Esophagus muscularis mucosa (tissue), 4 donors: ENCODE measurements around the gene FANCC.

Source experiments
- CTCF ChIP-seq, 3 experiments: fragments of 200-600 bp in 2 of 3; fragments of 450-650 bp in 1 of 3; sonication (generic) in 2 of 3; IDR thresholded peaks; one replicate each; pipeline ENCODE4 v1.5.1; 2017 to 2019; ENCODE audit warnings: antibody characterized with exemption in 3 of 3, mild to moderate bottlenecking in 2 of 3, moderate library complexity in 1 of 3
- EP300 ChIP-seq: sonication (generic); formaldehyde crosslinking; IDR thresholded peaks from one replicate; pipeline ENCODE4 v1.6.1; 2017; ENCODE audit warnings: antibody characterized with exemption
- POLR2A ChIP-seq: fragments of 450-650 bp; IDR thresholded peaks from one replicate; pipeline ENCODE4 v1.6.1; 2017; ENCODE audit warnings: antibody characterized with exemption, moderate library complexity, mild to moderate bottlenecking, low read depth
- POLR2AphosphoS5 ChIP-seq, 2 donors: sonication (generic); formaldehyde crosslinking; IDR thresholded peaks; one replicate each; pipeline ENCODE4 v1.6.1; 2017; ENCODE audit warnings: antibody characterized with exemption in 2 of 2

- TF ChIP-seq CTCF (IDR thresholded peaks at IDR 0.05) (no peak), EP300 (no peak), POLR2AphosphoS5 (IDR thresholded peaks at IDR 0.05) (no peak), POLR2A (no peak)
These were observed 119.7 kb downstream of the FANCC start for GRCh38 chr9:95197692-95198271.
